HCT116 (cell line): Measurements from ENCODE around the gene RASSF3. TPM values are rescaled to one million over a fixed set of nuclear protein-coding genes. Genes with fewer than 3 reads are reported as not detected.

Experiments used
- ATAC-seq: fragments of 200-7000 bp; cut with Tn5 transposase; 2 replicates; pipeline ENCODE4 v1.9.1; 2020; ENCODE audit warnings: mild to moderate bottlenecking, moderate library complexity
- BruUV-seq: library from RNA; stranded (reverse); fragments of 400-500 nt; replicated peaks from 2 replicates; lab custom pipeline; 2021; lab: Mats Ljungman, UMichigan
- CTCF ChIA-PET: fragments of 300-600 bp; sonication (Branson Sonifier 250); formaldehyde crosslinking; loops from one replicate; lab custom pipeline; 2021; ENCODE audit warnings: antibody characterized with exemption; lab: Charles Lee
- POLR2A ChIA-PET: fragments of 300-600, 350-600 bp; sonication (Branson Sonifier 250); formaldehyde crosslinking; loops from one replicate; lab custom pipeline; 2021; ENCODE audit warnings: antibody characterized with exemption; lab: Charles Lee
- RAD21 ChIA-PET, 2 experiments: fragments of 300-600 bp; sonication (Branson Sonifier 250); formaldehyde crosslinking; loops; one replicate each; lab custom pipeline; 2023; ENCODE audit warnings: low total read pairs in 2 of 2; ENCODE audit not compliant: uncharacterized antibody in 2 of 2, unreplicated experiment in 2 of 2, low non-redundant PET in 1 of 2; lab: Charles Lee
- DNase-seq: peaks from one replicate; pipeline ENCODE4 v3.0.0-alpha.2; 2010; ENCODE audit warnings: low read depth, low spot score
- H2AFZ ChIP-seq: fragments of 200-600 bp; shearing (Covaris generic), sonication (generic); 2 replicates; pipeline ENCODE4 v1.6.1; 2017; ENCODE audit warnings: low read depth, mixed run types, mixed read lengths, antibody characterized with exemption, low read length; ENCODE audit not compliant: poor library complexity, severe bottlenecking
- H3K27ac ChIP-seq: 2 replicates; pipeline ENCODE4 v1.5.1; 2012; ENCODE audit warnings: low read depth, low read length
- H3K27me3 ChIP-seq: fragments of 200-600 bp; sonication (generic); 2 replicates; pipeline ENCODE4 v1.6.1; 2016; ENCODE audit warnings: mixed run types, low read length, mixed read lengths; ENCODE audit not compliant: insufficient read depth
- H3K36me3 ChIP-seq, 2 experiments: fragments of 200-500 bp in 1 of 2; fragments of 200-600 bp in 1 of 2; sonication (Bioruptor generic) in 1 of 2; sonication (generic) in 1 of 2; 2 replicates each; pipeline versions ENCODE4 v1.5.1 to v1.6.1; 2014 to 2016; ENCODE audit warnings: low read length in 2 of 2, inconsistent platforms in 1 of 2, mixed read lengths in 1 of 2, mixed run types in 1 of 2; ENCODE audit not compliant: insufficient read depth in 2 of 2, control insufficient read depth in 1 of 2
- H3K4me1 ChIP-seq, 2 experiments: fragments of 200-600 bp in 1 of 2; sonication (generic) in 1 of 2; 2 replicates each; pipeline versions ENCODE4 v1.5.1 to v1.6.1; 2012 to 2017; ENCODE audit warnings: low read length in 2 of 2, inconsistent platforms in 1 of 2, mild to moderate bottlenecking in 1 of 2, mixed read lengths in 1 of 2, mixed run types in 1 of 2, moderate library complexity in 1 of 2; ENCODE audit not compliant: insufficient read depth in 2 of 2, control insufficient read depth in 1 of 2
- H3K4me2 ChIP-seq: fragments of 200-600 bp; sonication (generic); 2 replicates; pipeline ENCODE4 v1.6.1; 2017; ENCODE audit warnings: mixed run types, low read length, mixed read lengths
- H3K4me3 ChIP-seq, 2 experiments: fragments of 200-600 bp in 1 of 2; sonication (generic) in 1 of 2; replicated peaks in 1 of 2; 2 replicates each; pipeline ENCODE4 v1.5.1; 2011 to 2016; ENCODE audit warnings: low read length in 2 of 2, control low read depth in 1 of 2, low read depth in 1 of 2, mild to moderate bottlenecking in 1 of 2, mixed read lengths in 1 of 2, mixed run types in 1 of 2
- H3K79me2 ChIP-seq: fragments of 200-600 bp; sonication (generic); 2 replicates; pipeline ENCODE4 v1.6.1; 2017; ENCODE audit warnings: mild to moderate bottlenecking, mixed run types, low read length, moderate library complexity, mixed read lengths; ENCODE audit not compliant: insufficient read depth
- H3K9ac ChIP-seq: fragments of 200-600 bp; sonication (generic); 2 replicates; pipeline ENCODE4 v1.6.1; 2016; ENCODE audit warnings: low read length, mixed read lengths
- H3K9me2 ChIP-seq: fragments of 200-600 bp; sonication (generic), shearing (Covaris generic); 2 replicates; pipeline ENCODE4 v1.6.1; 2017; ENCODE audit warnings: mixed run types, mild to moderate bottlenecking, moderate library complexity; ENCODE audit not compliant: insufficient read depth
- H3K9me3 ChIP-seq, 2 experiments: fragments of 200-500 bp in 1 of 2; fragments of 200-600 bp in 1 of 2; sonication (Bioruptor generic) in 1 of 2; sonication (generic) in 1 of 2; 2 replicates each; pipeline ENCODE4 v1.6.1; 2014 to 2017; ENCODE audit warnings: low read length in 2 of 2, mixed read lengths in 2 of 2, inconsistent platforms in 1 of 2, low read depth in 1 of 2, mild to moderate bottlenecking in 1 of 2, mixed run types in 1 of 2, moderate library complexity in 1 of 2; ENCODE audit not compliant: control insufficient read depth in 1 of 2, insufficient read depth in 1 of 2
- H4K20me1 ChIP-seq: fragments of 200-600 bp; sonication (generic), shearing (Covaris generic); 2 replicates; pipeline ENCODE4 v1.6.1; 2017; ENCODE audit warnings: mixed run types, mild to moderate bottlenecking, moderate library complexity; ENCODE audit not compliant: insufficient read depth
- EZH2phosphoT487 ChIP-seq: fragments of 200-600 bp; IDR thresholded peaks from 2 replicates; pipeline ENCODE4 v1.6.1; 2018; ENCODE audit warnings: antibody characterized with exemption, borderline replicate concordance
- JUND ChIP-seq: IDR thresholded peaks from 2 replicates; pipeline ENCODE4 v1.6.1; 2012
- SRF ChIP-seq: IDR thresholded peaks from 2 replicates; pipeline ENCODE4 v1.6.1; 2012; ENCODE audit warnings: low read depth
- TCF7L2 ChIP-seq: IDR thresholded peaks from 2 replicates; pipeline ENCODE4 v1.7.0; 2011; ENCODE audit warnings: borderline replicate concordance, inconsistent platforms; ENCODE audit not compliant: insufficient read depth, insufficient read length; ENCODE audit errors: extremely low read depth
- YY1 ChIP-seq: IDR thresholded peaks from 2 replicates; pipeline ENCODE4 v1.6.1; 2011; ENCODE audit warnings: low read length, low read depth, moderate library complexity, mild to moderate bottlenecking; ENCODE audit not compliant: insufficient replicate concordance; ENCODE audit errors: extremely low read depth
- intact Hi-C: fragments of 100-400 bp; cut with micrococcal nuclease; formaldehyde crosslinking; loops from 2 replicates; pipeline ENCODE4 v1.10.0; 2022
- total RNA-seq: library from RNA; stranded (reverse); gene quantifications from one replicate; pipeline ENCODE4 v1.2.1, GENCODE V29; 2021; ENCODE audit not compliant: unreplicated experiment
- TF ChIP-seq, protein P1 (sequence below): IDR thresholded peaks from 2 replicates; pipeline ENCODE4 v1.6.1; 2012; ENCODE audit warnings: low read depth
- TF ChIP-seq, protein P2 (sequence below), 3 experiments: fragments of 200-600 bp in 1 of 3; sonication (generic) in 1 of 3; IDR thresholded peaks in 2 of 3; conservative IDR thresholded peaks in 1 of 3; 2 replicates each; pipeline ENCODE4 v1.5.1; 2012 to 2017; ENCODE audit warnings: low read depth in 2 of 3, low read length in 2 of 3, antibody characterized with exemption in 1 of 3, borderline replicate concordance in 1 of 3, control low read depth in 1 of 3, mild to moderate bottlenecking in 1 of 3, mixed read lengths in 1 of 3, mixed run types in 1 of 3, moderate library complexity in 1 of 3; ENCODE audit not compliant: insufficient read depth in 1 of 3
- TF ChIP-seq, protein P3 (sequence below): IDR thresholded peaks from 2 replicates; pipeline ENCODE4 v1.6.1; 2012

RASSF3 gene
- total RNA-seq, 1 experiment from 2014 or later: 67.1 TPM

DNA sequence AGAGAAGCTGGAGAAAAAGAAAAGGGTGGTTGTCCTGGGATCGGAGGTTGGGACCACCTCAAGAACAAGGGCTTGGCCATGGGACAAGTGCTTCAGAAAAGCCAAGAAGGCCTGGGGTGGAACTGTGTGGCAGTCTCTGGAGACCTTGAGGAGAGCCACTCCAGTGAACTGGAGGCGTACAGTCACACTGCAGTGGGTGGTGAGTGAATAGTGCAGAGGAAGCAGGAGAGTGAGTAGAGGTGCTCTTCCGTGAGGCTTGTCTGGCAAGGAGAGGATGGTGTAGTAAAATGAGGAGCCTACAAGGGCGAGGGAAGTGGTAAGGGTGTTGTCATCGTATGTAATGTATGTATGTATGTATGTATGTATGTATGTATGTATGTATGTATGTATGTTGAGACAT lies 20.9 kb downstream of the RASSF3 start:
- Histone ChIP-seq H3K36me3 (peaks cover 3 to 10% of the 10 kb centered on the region in 2 experiments; a peak in 2 of 4 replicates), H3K9me2 (no peaks in the 10 kb centered on the region), H3K4me1 (peaks cover 25 to 28% of the 10 kb centered on the region in 2 experiments; a peak in 3 of 4 replicates), H3K9ac (no peak overlapping the region), H3K27me3 (no peaks in the 10 kb centered on the region), H3K9me3 (no peaks in the 10 kb centered on the region), H3K4me3 (no peak overlapping the region), H3K79me2 (peaks cover 95% of the 10 kb centered on the region), H3K4me2 (no peak overlapping the region), H2AFZ (no peak overlapping the region), H3K27ac (no peak overlapping the region), H4K20me1 (no peaks in the 10 kb centered on the region)
- ATAC-seq: no peak
- ChIA-PET CTCF (no interaction called here), POLR2A (no interaction called here), RAD21 (no interaction called here)
- TF ChIP-seq JUND (no peak), EZH2phosphoT487 (no peak), YY1 (no peak), TCF7L2 (no peak), SRF (no peak)
- TF ChIP-seq, protein P1, sequence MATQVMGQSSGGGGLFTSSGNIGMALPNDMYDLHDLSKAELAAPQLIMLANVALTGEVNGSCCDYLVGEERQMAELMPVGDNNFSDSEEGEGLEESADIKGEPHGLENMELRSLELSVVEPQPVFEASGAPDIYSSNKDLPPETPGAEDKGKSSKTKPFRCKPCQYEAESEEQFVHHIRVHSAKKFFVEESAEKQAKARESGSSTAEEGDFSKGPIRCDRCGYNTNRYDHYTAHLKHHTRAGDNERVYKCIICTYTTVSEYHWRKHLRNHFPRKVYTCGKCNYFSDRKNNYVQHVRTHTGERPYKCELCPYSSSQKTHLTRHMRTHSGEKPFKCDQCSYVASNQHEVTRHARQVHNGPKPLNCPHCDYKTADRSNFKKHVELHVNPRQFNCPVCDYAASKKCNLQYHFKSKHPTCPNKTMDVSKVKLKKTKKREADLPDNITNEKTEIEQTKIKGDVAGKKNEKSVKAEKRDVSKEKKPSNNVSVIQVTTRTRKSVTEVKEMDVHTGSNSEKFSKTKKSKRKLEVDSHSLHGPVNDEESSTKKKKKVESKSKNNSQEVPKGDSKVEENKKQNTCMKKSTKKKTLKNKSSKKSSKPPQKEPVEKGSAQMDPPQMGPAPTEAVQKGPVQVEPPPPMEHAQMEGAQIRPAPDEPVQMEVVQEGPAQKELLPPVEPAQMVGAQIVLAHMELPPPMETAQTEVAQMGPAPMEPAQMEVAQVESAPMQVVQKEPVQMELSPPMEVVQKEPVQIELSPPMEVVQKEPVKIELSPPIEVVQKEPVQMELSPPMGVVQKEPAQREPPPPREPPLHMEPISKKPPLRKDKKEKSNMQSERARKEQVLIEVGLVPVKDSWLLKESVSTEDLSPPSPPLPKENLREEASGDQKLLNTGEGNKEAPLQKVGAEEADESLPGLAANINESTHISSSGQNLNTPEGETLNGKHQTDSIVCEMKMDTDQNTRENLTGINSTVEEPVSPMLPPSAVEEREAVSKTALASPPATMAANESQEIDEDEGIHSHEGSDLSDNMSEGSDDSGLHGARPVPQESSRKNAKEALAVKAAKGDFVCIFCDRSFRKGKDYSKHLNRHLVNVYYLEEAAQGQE: no peak
- TF ChIP-seq, protein P2, sequence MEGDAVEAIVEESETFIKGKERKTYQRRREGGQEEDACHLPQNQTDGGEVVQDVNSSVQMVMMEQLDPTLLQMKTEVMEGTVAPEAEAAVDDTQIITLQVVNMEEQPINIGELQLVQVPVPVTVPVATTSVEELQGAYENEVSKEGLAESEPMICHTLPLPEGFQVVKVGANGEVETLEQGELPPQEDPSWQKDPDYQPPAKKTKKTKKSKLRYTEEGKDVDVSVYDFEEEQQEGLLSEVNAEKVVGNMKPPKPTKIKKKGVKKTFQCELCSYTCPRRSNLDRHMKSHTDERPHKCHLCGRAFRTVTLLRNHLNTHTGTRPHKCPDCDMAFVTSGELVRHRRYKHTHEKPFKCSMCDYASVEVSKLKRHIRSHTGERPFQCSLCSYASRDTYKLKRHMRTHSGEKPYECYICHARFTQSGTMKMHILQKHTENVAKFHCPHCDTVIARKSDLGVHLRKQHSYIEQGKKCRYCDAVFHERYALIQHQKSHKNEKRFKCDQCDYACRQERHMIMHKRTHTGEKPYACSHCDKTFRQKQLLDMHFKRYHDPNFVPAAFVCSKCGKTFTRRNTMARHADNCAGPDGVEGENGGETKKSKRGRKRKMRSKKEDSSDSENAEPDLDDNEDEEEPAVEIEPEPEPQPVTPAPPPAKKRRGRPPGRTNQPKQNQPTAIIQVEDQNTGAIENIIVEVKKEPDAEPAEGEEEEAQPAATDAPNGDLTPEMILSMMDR (IDR thresholded peaks at IDR 0.05 in 2 of 3, conservative IDR thresholded peaks at IDR 0.05 in 1 of 3; ENCODE audit: borderline replicate concordance in 1 of 3, insufficient read depth in 1 of 3, low read depth in 2 of 3, low read length in 2 of 3): no peak
- TF ChIP-seq, protein P3, sequence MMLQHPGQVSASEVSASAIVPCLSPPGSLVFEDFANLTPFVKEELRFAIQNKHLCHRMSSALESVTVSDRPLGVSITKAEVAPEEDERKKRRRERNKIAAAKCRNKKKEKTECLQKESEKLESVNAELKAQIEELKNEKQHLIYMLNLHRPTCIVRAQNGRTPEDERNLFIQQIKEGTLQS: no peak
- DNase-seq: no peak
- no TSS peak for BruUV-seq
- intact Hi-C loops: no loop called here
